Activated CD4-positive, alpha-beta T cell treated with anti-CD3 and anti-CD28 coated beads, Interleukin-2, amount 50 U/mL, for 24 hours (primary cell): ENCODE results near the gene ARGFX.
"Not testable (repeated sequence)": the region's sequence is repeated elsewhere in the genome, so short reads cannot be mapped to it uniquely, and the experiment has no call there.

Experiments
- DNase-seq, 2 donors: peaks; one replicate each; pipeline ENCODE4 v3.0.0-alpha.2; 2020; ENCODE audit warnings: low read depth in 1 of 2, low spot score in 1 of 2

ARGFX gene

DNA sequence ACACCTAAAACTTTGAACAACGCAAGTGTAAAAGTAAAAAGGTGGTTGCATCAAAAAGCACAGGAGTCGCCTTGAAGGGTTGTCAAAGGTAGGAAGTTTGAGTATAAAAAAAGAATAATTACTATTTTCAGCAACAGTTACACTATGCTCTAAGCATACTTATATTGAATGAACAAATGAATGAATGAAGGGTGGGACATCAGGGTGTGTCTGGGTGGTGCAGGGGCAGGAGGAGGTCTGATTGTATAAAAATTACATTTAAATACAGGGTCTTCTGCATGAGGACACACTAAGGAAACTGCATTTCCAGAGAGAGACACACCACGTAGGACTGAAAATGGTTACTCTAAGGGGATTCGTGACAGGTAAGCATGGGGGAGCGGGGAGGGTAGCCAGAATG is at the start of gene ARGFX:
Gene ARGFX, plus strand, starts transcription at position 301 of the 400 bp plus-strand sequence. CDS start 2,765 bp downstream, outside the sequence.
- DNase-seq = no peak

DNA sequence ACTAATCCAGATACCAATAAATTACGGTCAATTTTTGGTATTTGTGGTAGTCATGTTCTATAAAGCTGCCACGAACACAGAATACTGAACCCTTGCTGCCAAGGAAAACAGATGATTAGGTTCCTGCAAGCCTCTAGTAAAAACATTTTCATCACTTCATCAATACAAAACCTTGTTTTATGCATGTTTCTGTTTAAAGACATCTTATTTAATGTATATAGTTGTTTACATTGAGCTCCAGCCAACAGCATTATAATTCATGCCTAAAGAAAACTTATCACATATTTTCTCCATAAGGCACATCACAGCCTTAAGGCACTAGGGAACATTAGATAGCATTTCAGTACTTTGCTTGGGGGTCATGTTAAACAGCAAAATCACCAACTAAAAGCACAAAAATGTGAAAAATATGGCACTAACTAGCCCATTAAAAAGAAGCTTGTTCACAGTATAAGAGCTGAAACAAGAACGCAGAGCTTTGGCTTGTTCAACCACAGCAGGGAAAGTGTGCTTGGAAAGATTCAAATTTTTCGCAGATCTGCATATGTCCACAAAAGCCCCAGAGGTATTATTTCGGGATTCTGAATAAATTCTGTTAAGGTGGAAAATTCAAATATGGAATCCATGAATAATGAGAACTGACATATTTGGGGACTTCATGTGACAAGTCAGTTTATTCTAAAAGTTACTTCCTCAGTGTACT is 49.6 kb upstream of the ARGFX start:
- DNase-seq = no peak

- no peak for DNase-seq
Measured at GRCh38 chr3:121520510-121520909, 47.2 kb upstream of the ARGFX start.

DNA sequence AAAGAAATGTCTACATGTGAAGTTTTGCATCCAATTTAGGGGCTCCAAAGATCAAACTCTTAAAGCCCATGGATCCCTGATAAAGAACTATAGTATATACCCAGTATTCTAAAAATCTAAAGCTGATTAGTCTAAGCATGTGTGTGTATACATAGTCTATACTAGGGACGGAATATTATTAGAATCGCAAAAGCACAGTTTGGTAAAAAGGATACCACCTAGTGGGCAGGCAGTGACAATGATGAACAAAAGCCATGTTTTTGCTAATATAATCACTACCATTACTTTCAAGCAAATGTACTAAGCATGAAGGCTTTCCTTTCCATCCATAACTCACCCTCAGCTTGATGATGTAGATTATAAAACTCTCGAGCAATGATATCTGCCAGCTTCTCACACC is 38.4 kb upstream of the ARGFX start:
- no peak for DNase-seq

DNA sequence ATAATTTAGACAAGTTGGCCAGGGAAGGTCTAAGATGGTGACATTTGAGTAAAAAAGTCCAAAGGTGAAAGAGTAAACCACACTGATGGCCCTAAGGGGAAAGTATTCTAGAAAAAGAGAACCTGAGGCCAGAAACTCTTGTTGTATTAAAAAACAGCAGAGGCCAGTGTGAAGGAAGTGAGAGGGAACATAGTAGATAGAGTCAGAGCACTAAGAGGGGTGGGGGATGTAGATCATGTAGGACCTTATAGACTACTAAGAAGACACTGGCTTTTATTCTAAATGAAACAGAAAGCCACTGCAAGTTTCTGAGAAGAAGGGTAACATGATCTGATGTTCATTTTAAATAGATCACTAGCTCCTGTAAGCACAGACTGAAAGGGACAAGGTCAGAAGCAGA is 36.5 kb upstream of the ARGFX start:
- no peak for DNase-seq

DNA sequence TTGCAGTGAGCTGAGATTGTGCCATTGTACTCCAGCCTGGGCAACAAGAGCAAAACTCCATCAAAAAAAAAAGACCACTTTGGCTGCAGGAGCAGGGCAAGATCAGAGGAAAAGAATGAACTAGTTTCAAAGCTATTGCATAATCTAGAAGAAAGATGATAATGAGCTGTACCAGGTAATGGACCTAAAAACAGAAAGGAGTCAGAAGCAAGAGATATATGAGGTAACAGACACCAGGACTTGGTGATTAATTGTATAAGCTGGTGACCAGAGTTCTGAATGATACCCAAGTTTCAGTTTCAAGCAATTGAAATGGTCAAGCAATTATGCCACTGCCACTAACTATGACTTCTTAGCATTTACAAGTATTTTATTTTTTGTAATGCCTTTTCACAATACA is 24.8 kb upstream of the ARGFX start:
- DNase-seq = no peak

GRCh38 chr3:121545049-121545573 is 22.6 kb upstream of the ARGFX start:
- no peak for DNase-seq

- DNase-seq = peak; percentile 62 to 86
Measured at GRCh38 chr3:121545574-121546455, 21.9 kb upstream of the ARGFX start, which contains the start of gene POLQ. TSS of gene POLQ (minus strand) at chr3:121545988. CDS start at chr3:121545877, 111 bp downstream.

- DNase-seq = no peak
Measured at GRCh38 chr3:121552379-121552778, 15.4 kb upstream of the ARGFX start.

- no peak for DNase-seq
Measured at GRCh38 chr3:121552797-121553196, 15.0 kb upstream of the ARGFX start.

DNA sequence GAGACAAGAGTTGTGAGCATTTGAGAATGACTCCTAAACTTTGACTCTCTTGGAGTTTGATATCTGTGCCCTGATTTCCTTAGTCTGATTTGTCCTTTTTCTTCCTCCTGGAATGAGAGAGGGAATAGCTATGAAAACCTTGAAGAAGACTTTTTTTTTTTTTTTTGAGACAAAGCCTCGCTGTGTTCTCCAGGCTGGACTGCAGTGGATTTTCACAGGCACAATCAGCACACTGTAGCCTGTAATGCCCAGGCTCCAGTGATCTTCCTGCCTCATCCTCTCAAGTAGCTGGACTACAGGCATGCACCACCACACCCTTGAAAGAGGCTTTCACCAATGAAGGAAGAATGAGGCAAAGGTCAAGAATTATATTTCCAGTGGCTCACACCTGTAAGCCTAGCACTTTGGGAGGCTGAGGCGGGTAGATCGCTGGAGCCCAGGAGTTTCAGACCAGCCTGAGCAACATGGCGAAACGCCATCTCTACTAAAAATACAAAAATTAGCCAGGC is 10.3 kb upstream of the ARGFX start:
- no peak for DNase-seq

DNA sequence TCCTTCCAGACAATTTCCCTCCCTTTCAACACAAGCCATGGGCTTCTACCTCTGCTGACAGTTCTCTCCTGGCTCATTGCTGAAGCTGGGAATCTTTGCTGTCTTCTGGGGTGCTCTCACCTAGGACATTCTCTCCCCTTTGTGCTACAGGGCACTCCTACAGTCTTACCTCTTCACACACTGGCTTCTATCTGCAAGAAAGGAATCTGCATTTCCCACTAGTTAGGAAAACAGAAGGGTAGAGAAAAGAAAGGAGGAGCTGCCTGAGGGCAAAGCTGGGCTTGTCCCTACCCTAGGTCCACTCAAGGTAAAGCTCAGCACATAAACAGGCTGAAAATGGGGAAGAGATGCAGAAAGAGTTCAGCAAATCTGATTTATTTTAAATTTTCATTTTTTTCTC is 5.6 kb upstream of the ARGFX start:
- DNase-seq = no peak

- no peak for DNase-seq
Measured at GRCh38 chr3:121566773-121567172, 976 bp upstream of the ARGFX start.

DNA sequence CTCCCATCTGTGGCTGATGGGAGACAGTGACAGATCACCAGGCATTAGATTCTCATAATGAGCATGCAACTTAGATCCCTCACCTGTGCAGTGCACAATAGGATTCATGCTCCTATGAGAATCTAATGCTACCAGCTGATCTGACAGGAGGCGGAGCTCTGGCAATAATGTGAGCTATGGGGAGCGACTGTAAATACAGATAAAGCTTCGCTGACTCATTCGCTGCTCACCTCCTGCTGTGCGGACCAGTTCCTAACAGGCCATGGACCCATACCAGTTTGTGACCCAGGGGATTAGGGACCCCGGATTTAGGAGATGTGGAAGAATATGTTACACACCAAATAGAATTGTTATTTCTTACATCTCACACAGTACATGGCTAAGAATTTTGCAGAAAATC is 6.7 kb downstream of the ARGFX start:
- no peak for DNase-seq

- no peak for DNase-seq
Measured at GRCh38 chr3:121581691-121582090, 13.9 kb downstream of the ARGFX start.

DNA sequence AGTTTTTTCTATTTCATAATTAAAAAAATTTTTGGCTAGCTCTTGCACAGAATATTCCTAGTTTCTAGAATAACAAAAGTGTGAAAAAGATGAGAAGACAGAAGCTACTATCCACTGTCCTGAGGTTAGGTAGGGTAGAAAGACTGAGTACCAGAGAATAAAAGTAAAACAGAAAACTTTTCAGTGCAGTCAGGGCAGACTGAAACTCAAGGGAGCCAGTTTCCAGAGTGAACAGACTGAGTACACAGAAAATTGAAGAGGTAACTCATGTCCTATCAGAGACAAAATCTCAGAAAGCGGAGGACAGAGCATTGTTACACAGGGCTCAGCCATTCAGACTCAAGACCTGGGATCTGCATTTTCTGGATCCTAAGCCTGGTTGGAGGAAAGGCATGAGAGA is 16.7 kb downstream of the ARGFX start:
- no peak for DNase-seq

GRCh38 chr3:121592856-121593702 is 25.3 kb downstream of the ARGFX start, which contains the start of gene FBXO40:
TSS of gene FBXO40 (plus strand) at chr3:121593379. CDS start at chr3:121620576, 27,197 bp downstream.
- DNase-seq = no peak

DNA sequence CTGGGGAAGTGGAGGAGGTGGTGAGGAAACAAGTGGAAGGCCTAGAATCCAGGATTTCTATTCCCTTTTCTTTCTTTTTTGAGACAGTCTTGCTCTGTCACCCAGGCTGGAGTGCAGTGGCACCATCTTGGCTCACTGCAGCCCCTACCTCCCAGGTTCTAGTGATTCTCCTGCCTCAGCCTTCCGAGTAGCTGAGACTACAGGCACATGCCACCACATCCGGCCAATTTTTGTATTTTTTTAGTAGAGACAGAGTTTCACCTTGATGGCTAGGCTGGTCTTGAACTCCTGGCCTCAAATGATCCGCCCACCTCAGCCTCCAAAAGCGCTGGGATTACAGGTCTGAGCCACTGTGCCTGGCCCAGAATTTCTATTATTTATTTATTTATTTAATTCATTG is 26.1 kb downstream of the ARGFX start:
- DNase-seq = not testable (repeated sequence)

- no peak for DNase-seq
Measured at GRCh38 chr3:121594850-121595249, 27.1 kb downstream of the ARGFX start.

DNA sequence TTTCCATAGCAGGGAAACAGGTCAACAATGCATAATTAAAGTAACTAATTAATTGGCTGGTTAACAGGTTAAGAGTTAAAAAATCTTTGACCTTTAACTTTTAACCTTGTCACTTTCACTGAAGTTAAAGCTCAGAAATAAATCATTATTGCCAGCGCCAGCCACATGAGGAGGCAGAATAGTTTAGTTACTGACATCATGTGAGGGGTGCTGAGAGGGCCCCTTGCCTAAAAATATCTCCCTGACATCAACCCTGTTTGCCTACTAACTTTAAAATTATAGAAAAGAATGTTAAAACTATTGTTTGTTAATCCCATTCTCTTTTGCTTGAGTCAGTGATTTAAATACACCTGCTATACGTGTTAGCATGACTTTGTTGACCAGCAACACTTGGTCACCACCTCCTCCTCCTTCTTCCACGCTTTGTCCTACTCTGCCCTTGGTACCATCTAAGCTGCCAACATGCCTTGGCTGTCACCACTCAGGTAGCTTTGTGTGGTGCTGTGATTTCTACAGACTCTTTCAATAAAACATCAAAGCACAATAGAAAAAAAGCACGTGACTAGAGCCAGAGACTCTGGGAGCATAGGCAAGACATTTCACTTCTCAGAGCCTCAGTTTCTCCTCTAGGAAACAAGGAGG is 28.1 kb downstream of the ARGFX start:
- DNase-seq = no peak
